Measurements from ENCODE around the gene COL24A1.

- TF ChIP-seq CTCF (IDR thresholded peaks at IDR 0.05) (no peak), POLR2A (IDR thresholded peaks at IDR 0.05) (no peak), EP300 (IDR thresholded peaks at IDR 0.05) (no peak)
Observed at GRCh38 chr1:85681087-85681486, 475.5 kb downstream of the COL24A1 start.
